K562 (cell line): ENCODE measurements around the gene NT5C. TPM values are rescaled to one million over a fixed set of nuclear protein-coding genes. Genes with fewer than 3 reads are reported as not detected.
A peak's percentile ranks its signal among the peaks of the same experiment; 100 is the strongest.
"Not testable (repeated sequence)": the region's sequence is repeated elsewhere in the genome, so short reads cannot be mapped to it uniquely, and the experiment has no call there.

ENCODE experiments used
- ATAC-seq: fragments of 200-7000 bp; cut with Tn5 transposase; 3 replicates; pipeline ENCODE4 v1.9.1; 2020; ENCODE audit warnings: moderate library complexity
- BruUV-seq: library from RNA; stranded (reverse); fragments of 400-500 nt; replicated peaks from 2 replicates; lab custom pipeline; 2021; lab: Mats Ljungman, UMichigan
- CTCF ChIA-PET: fragments of 300-600 bp; formaldehyde crosslinking; extraction: SDS; loops from one replicate; lab custom pipeline; 2021; ENCODE audit warnings: low intra/inter-chr PET ratio; lab: Yijun Ruan, JAX
- POLR2A ChIA-PET: fragments of 300-600, 350-650 bp; sonication (Branson Sonifier 250); formaldehyde crosslinking; extraction: SDS; loops from one replicate; lab custom pipeline; 2021; ENCODE audit warnings: antibody characterized with exemption, inconsistent platforms; lab: Yijun Ruan, JAX
- DNase-seq, 4 experiments: peaks; one replicate each; pipeline versions ENCODE4 v3.0.0 to v3.0.0-alpha.2; 2011 to 2018; ENCODE audit warnings: low spot score in 3 of 4, mixed read lengths in 3 of 4; ENCODE audit errors: extremely low read depth in 1 of 4
- FAIRE-seq: peaks from 2 replicates; lab custom pipeline; 2011; peaks lifted over from hg19 to GRCh38; lab: Jason Lieb, UNC
- H2AFZ ChIP-seq: 2 replicates; pipeline ENCODE4 v1.6.0; 2011; ENCODE audit warnings: low read depth, low read length, control low read depth, inconsistent platforms
- H3K27ac ChIP-seq: fragments of 200-600 bp; 3 replicates; pipeline ENCODE4 v1.8.0; 2011; ENCODE audit warnings: low read depth, mild to moderate bottlenecking, control low read depth, inconsistent platforms, low read length, moderate library complexity, mixed read lengths; ENCODE audit errors: extremely low read depth
- H3K27me3 ChIP-seq, 2 experiments: fragments of 300-600 bp in 1 of 2; 2 replicates in 1 of 2; 3 replicates in 1 of 2; pipeline versions ENCODE4 v1.6.0 to v1.8.0; 2011; ENCODE audit warnings: inconsistent platforms in 2 of 2, low read length in 2 of 2, mild to moderate bottlenecking in 1 of 2, mixed read lengths in 1 of 2, moderate library complexity in 1 of 2; ENCODE audit not compliant: control insufficient read depth in 2 of 2, insufficient read depth in 2 of 2
- H3K36me3 ChIP-seq: fragments of 300-600 bp; 3 replicates; pipeline ENCODE4 v1.8.0; 2011; ENCODE audit warnings: mild to moderate bottlenecking, low read length, inconsistent platforms; ENCODE audit not compliant: control insufficient read depth, insufficient read depth
- H3K4me1 ChIP-seq, 2 experiments: fragments of 200-600 bp in 1 of 2; replicated peaks in 1 of 2; 2 replicates in 1 of 2; 3 replicates in 1 of 2; pipeline versions ENCODE4 v1.5.1 to v1.8.0; 2011; ENCODE audit warnings: inconsistent platforms in 2 of 2, low read length in 2 of 2, mild to moderate bottlenecking in 1 of 2, mixed read lengths in 1 of 2, moderate library complexity in 1 of 2; ENCODE audit not compliant: control insufficient read depth in 2 of 2, insufficient read depth in 2 of 2
- H3K4me2 ChIP-seq: 2 replicates; pipeline ENCODE4 v1.6.1; 2011; ENCODE audit warnings: low read length, control low read depth, inconsistent platforms, mixed read lengths; ENCODE audit not compliant: insufficient read depth
- H3K4me3 ChIP-seq: fragments of 200-600 bp; sonication (generic), shearing (Covaris generic); 2 replicates; pipeline ENCODE4 v1.5.1; 2016; ENCODE audit warnings: control low read depth, inconsistent platforms
- H3K79me2 ChIP-seq: fragments of 200-600 bp; 3 replicates; pipeline ENCODE4 v1.8.0; 2011; ENCODE audit warnings: low read length, inconsistent platforms; ENCODE audit not compliant: control insufficient read depth, insufficient read depth
- H3K9ac ChIP-seq, 2 experiments: 2 replicates each; pipeline versions ENCODE4 v1.6.0 to v1.6.1; 2011; ENCODE audit warnings: low read depth in 2 of 2, low read length in 2 of 2, control low read depth in 1 of 2, inconsistent platforms in 1 of 2, mild to moderate bottlenecking in 1 of 2, mixed read lengths in 1 of 2; ENCODE audit not compliant: insufficient read depth in 1 of 2
- H3K9me1 ChIP-seq: one replicate; pipeline ENCODE4 v1.6.0; 2011; ENCODE audit warnings: inconsistent platforms, mild to moderate bottlenecking, low read length, moderate library complexity; ENCODE audit not compliant: control insufficient read depth, insufficient read depth
- H3K9me3 ChIP-seq: replicated peaks from 2 replicates; pipeline ENCODE4 v1.5.1; 2011; ENCODE audit warnings: low read depth, low read length, inconsistent platforms; ENCODE audit not compliant: control insufficient read depth, insufficient read depth
- H4K20me1 ChIP-seq: replicated peaks from 2 replicates; pipeline ENCODE4 v1.6.1; 2011; ENCODE audit warnings: low read length, inconsistent platforms, mixed read lengths; ENCODE audit not compliant: control insufficient read depth, insufficient read depth
- ARID1B ChIP-seq: fragments of 450-650 bp; IDR thresholded peaks from 2 replicates; pipeline ENCODE4 v1.6.1; 2016; ENCODE audit warnings: antibody characterized with exemption, mild to moderate bottlenecking, inconsistent platforms
- ATF3 ChIP-seq, 2 experiments: fragments of 450-650 bp in 1 of 2; sonication (generic) in 1 of 2; formaldehyde crosslinking in 1 of 2; IDR thresholded peaks in 1 of 2; conservative IDR thresholded peaks in 1 of 2; 2 replicates each; pipeline versions ENCODE4 v1.6.1 to v1.8.1; 2016 to 2023; ENCODE audit warnings: mild to moderate bottlenecking in 2 of 2, moderate library complexity in 2 of 2, inconsistent platforms in 1 of 2, missing genetic modification reagents in 1 of 2
- CBFA2T3 ChIP-seq: fragments of 450-650 bp; IDR thresholded peaks from 2 replicates; pipeline ENCODE4 v1.6.1; 2017
- DPF2 ChIP-seq: fragments of 450-650 bp; IDR thresholded peaks from 2 replicates; pipeline ENCODE4 v1.6.1; 2016
- FOSL1 ChIP-seq: fragments of 200-800 bp; sonication (Bioruptor generic); conservative IDR thresholded peaks from 2 replicates; pipeline ENCODE4 v1.6.1; 2016; ENCODE audit warnings: missing genetic modification characterization, missing compliant biosample characterization
- FOXA3 ChIP-seq, 2 experiments: fragments of 450-650 bp in 1 of 2; sonication (generic) in 1 of 2; formaldehyde crosslinking; IDR thresholded peaks in 1 of 2; conservative IDR thresholded peaks in 1 of 2; 2 replicates each; pipeline versions ENCODE4 v1.4.0 to v1.8.0; 2020 to 2022; ENCODE audit warnings: mild to moderate bottlenecking in 2 of 2, missing genetic modification reagents in 1 of 2
- FOXK2 ChIP-seq, 2 experiments: fragments of 450-650 bp; IDR thresholded peaks in 1 of 2; conservative IDR thresholded peaks in 1 of 2; 2 replicates each; pipeline ENCODE4 v1.6.1; 2016; ENCODE audit warnings: low read depth in 2 of 2, mild to moderate bottlenecking in 1 of 2
- JUN ChIP-seq, 2 experiments: sonication (generic) in 1 of 2; formaldehyde crosslinking in 1 of 2; IDR thresholded peaks; 2 replicates each; pipeline versions ENCODE4 v1.6.1 to v1.8.0; 2012 to 2022; ENCODE audit warnings: borderline replicate concordance in 2 of 2, mild to moderate bottlenecking in 2 of 2, improper control_type of control experiment in 1 of 2, low read depth in 1 of 2, low read length in 1 of 2, missing genetic modification reagents in 1 of 2
- JUND ChIP-seq, 2 experiments: IDR thresholded peaks; 2 replicates in 1 of 2; 3 replicates in 1 of 2; pipeline ENCODE4 v1.6.1; 2011; ENCODE audit warnings: borderline replicate concordance in 2 of 2, low read depth in 2 of 2, low read length in 2 of 2, improper control_type of control experiment in 1 of 2, missing biosample characterization in 1 of 2, missing genetic modification characterization in 1 of 2, missing genetic modification reagents in 1 of 2
- POLR2G ChIP-seq: fragments of 200-400 bp; formaldehyde crosslinking; IDR thresholded peaks from 2 replicates; pipeline ENCODE4 v1.6.1; 2017; ENCODE audit warnings: low read depth, mild to moderate bottlenecking, antibody characterized with exemption, low read length, moderate library complexity
- YY1 ChIP-seq, 3 experiments: IDR thresholded peaks; 2 replicates each; pipeline ENCODE4 v1.6.1; 2011; ENCODE audit warnings: low read length in 2 of 3, mild to moderate bottlenecking in 2 of 3, moderate library complexity in 2 of 3, borderline replicate concordance in 1 of 3, control low read depth in 1 of 3, low read depth in 1 of 3; ENCODE audit not compliant: insufficient read depth in 3 of 3, insufficient replicate concordance in 2 of 3, control insufficient read depth in 1 of 3, insufficient read length in 1 of 3; ENCODE audit errors: extremely low read depth in 1 of 3
- WGBS: fragments of 100-300 bp; shearing (Covaris generic); methylation state at CpG from one replicate; pipeline ENCODE4 v1.1.6; 2016; ENCODE audit warnings: low coverage, mixed read lengths; ENCODE audit not compliant: insufficient coverage; ENCODE audit errors: missing lambda C conversion rate; 5-methylcytosine and 5-hydroxymethylcytosine counted together
- in situ Hi-C: fragments of 300-500 bp; cut with MboI; formaldehyde crosslinking; loops from 4 replicates; pipeline ENCODE4 v1.15.0; 2018; ENCODE audit warnings: inconsistent platforms, mixed read lengths
- intact Hi-C: fragments of 100-400 bp; cut with micrococcal nuclease; formaldehyde crosslinking; loops from 2 replicates; pipeline ENCODE4 v1.14.2; 2022
- polyA plus RNA-seq, 8 experiments: library from polyadenylated mRNA; depleted of rRNA in 4 of 8; stranded (reverse) in 5 of 8; unstranded in 3 of 8; fragments of >200 nt; fragmentation: Nextera tagmentation in 2 of 8; fragmentation: Illumina TruSeq in 1 of 8; extraction: Ambion mirVana in 2 of 8; extraction: Trizol in 1 of 8; gene quantifications; 2 replicates each; pipeline versions ENCODE4 v1.2.1 to v1.2.3, GENCODE V29; 2011 to 2014; ENCODE audit warnings: inconsistent platforms in 1 of 8, missing spikeins in 1 of 8
- total RNA-seq, 7 experiments: library from RNA; depleted of rRNA in 6 of 7; stranded (reverse); fragments of >200 nt in 6 of 7; fragmentation: Illumina TruSeq in 2 of 7; extraction: Trizol in 2 of 7; gene quantifications; 2 replicates each; pipeline versions ENCODE4 v1.2.1 to v1.2.3, GENCODE V29; 2011 to 2021; ENCODE audit warnings: low replicate concordance in 1 of 7

NT5C gene
- total and polyA plus RNA-seq, 9 of the 15 experiments (the other 6 are each of a cell fraction or from before 2014, with no cell fraction given), result 2.9 to 205 (median 45.0) TPM

- H2AFZ ChIP-seq; H3K4me3 ChIP-seq; H3K9me1 ChIP-seq; BruUV-seq; H3K9ac ChIP-seq; in situ Hi-C loops; H3K9me3 ChIP-seq; H3K27me3 ChIP-seq; H4K20me1 ChIP-seq; CTCF ChIA-PET; ATAC-seq; H3K4me2 ChIP-seq; TF ChIP-seq ATF3 (CRISPR knock-in tag; conservative IDR thresholded peaks at IDR 0.05); JUND (tag; IDR thresholded peaks at IDR 0.05; ENCODE audit: borderline replicate concordance, low read depth, low read length); JUN (CRISPR knock-in tag; IDR thresholded peaks at IDR 0.05; ENCODE audit: borderline replicate concordance): not testable (repeated sequence)
- FAIRE-seq, result peak; percentile 68
- TF ChIP-seq DPF2, result peak; percentile 55; the same call in 1 of the 2 replicates
- TF ChIP-seq FOXA3 (CRISPR knock-in tag; conservative IDR thresholded peaks at IDR 0.05 in 1 of 2, IDR thresholded peaks at IDR 0.05 in 1 of 2), result 0 out of 4 replicates have a peak, but pooled peaks of 1 of the 2 experiments have one; percentile 62
- TF ChIP-seq POLR2G, result 0 out of 2 replicates have a peak, but pooled peaks have one; percentile 20
- peak; percentile 68 for TF ChIP-seq ATF3 (IDR thresholded peaks at IDR 0.05)
- TF ChIP-seq YY1 (IDR thresholded peaks at IDR 0.05; ENCODE audit: borderline replicate concordance in 1 of 3, control insufficient read depth in 1 of 3, extremely low read depth in 1 of 3, insufficient read depth in 3 of 3, insufficient read length in 1 of 3, insufficient replicate concordance in 2 of 3, low read depth in 1 of 3, low read length in 2 of 3), result peak in 1 of 3 experiments; percentile 52
- TF ChIP-seq ARID1B, result peak; percentile 39
- peak; percentile 37; the same call in 1 of the 2 replicates for TF ChIP-seq JUND (IDR thresholded peaks at IDR 0.05; ENCODE audit: borderline replicate concordance, low read depth, low read length)
- TF ChIP-seq CBFA2T3, result peak; percentile 39
- TF ChIP-seq FOXK2 (conservative IDR thresholded peaks at IDR 0.05 in 1 of 2, IDR thresholded peaks at IDR 0.05 in 1 of 2; ENCODE audit: low read depth in 2 of 2), result peak in 1 of 2 experiments; percentile 21; a peak in 1 of 4 replicates
- peak; percentile 16; the same call in 1 of the 2 replicates for TF ChIP-seq JUN (IDR thresholded peaks at IDR 0.05; ENCODE audit: borderline replicate concordance, low read depth, low read length)
- TF ChIP-seq FOSL1 (tag), result 0 out of 2 replicates have a peak, but pooled peaks have one; percentile 13
- H3K79me2 ChIP-seq, result peaks cover 25% of the 10 kb centered on the region
- peaks cover 12 to 30% of the 10 kb centered on the region in 2 experiments; a peak in 4 of 5 replicates for H3K4me1 ChIP-seq
- WGBS, result 58% methylated on average over 12 of the region's 14 CpGs
- POLR2A ChIA-PET, result interaction anchor here (0.6 to 5.6 kb wide), 9 partner anchors 9 to 146 kb away, joined by 3 to 51 read pairs (median 4); partner anchors contain the start of genes CDR2L and JPT1
- intact Hi-C loops, result loop anchor here (5.0 kb wide), 1 partner anchor 49 kb away; the partner anchor contains the start of gene SUMO2
- H3K27ac ChIP-seq, result peak overlapping the region; percentile 34; the same call in 1 of the 3 replicates
- peak in 2 of 4 experiments; percentile 6 to 59 for DNase-seq
- H3K36me3 ChIP-seq, result peaks cover 53% of the 10 kb centered on the region
Measured at GRCh38 chr17:75133607-75134347, 2.2 kb upstream of the NT5C start.
